ENCODE measurements around the gene UBE2O.

GRCh38 chr17:76445697-76446448, 7.1 kb downstream of the UBE2O start:
- no peak for TF ChIP-seq CTCF (IDR thresholded peaks at IDR 0.05; ENCODE audit: low read depth, low read length)
- TF ChIP-seq EZH2phosphoT487 (IDR thresholded peaks at IDR 0.05; ENCODE audit: low read depth), result no peak
